ENCODE measurements around the gene ORMDL3.

DNA sequence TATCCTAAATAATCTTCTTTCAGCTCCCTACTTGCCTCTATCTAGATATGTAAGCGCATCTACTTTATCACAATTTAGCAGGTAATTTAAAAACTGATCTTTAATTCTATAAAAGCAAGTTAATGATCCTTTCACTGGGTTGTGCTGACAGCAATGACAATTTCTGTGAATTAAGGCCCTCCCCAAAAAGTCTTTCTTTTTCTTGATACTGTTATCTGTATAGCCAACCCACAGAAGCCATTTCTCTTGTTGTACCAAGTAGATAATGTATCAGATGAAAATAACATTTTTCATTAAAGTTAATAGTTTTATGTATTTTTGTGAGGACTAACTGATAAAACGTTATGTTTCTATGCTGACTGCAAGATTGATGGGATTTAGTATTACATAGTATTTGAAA lies 55.6 kb downstream of the ORMDL3 start:
- TF ChIP-seq ISL1 (CRISPR knock-in tag; IDR thresholded peaks at IDR 0.05) (no peak), SNAI2 (CRISPR knock-in tag; IDR thresholded peaks at IDR 0.05) (no peak), ZFP30 (CRISPR knock-in tag; IDR thresholded peaks at IDR 0.05) (no peak), ZFP3 (CRISPR knock-in tag; IDR thresholded peaks at IDR 0.05) (no peak), RARB (CRISPR knock-in tag; IDR thresholded peaks at IDR 0.05) (no peak)
- TF ChIP-seq, protein P1, sequence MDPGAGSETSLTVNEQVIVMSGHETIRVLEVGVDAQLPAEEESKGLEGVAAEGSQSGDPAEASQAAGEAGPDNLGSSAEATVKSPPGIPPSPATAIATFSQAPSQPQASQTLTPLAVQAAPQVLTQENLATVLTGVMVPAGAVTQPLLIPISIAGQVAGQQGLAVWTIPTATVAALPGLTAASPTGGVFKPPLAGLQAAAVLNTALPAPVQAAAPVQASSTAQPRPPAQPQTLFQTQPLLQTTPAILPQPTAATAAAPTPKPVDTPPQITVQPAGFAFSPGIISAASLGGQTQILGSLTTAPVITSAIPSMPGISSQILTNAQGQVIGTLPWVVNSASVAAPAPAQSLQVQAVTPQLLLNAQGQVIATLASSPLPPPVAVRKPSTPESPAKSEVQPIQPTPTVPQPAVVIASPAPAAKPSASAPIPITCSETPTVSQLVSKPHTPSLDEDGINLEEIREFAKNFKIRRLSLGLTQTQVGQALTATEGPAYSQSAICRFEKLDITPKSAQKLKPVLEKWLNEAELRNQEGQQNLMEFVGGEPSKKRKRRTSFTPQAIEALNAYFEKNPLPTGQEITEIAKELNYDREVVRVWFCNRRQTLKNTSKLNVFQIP (CRISPR knock-in tag; IDR thresholded peaks at IDR 0.05; ENCODE audit: borderline replicate concordance, low read depth): no peak
- TF ChIP-seq, protein P2, sequence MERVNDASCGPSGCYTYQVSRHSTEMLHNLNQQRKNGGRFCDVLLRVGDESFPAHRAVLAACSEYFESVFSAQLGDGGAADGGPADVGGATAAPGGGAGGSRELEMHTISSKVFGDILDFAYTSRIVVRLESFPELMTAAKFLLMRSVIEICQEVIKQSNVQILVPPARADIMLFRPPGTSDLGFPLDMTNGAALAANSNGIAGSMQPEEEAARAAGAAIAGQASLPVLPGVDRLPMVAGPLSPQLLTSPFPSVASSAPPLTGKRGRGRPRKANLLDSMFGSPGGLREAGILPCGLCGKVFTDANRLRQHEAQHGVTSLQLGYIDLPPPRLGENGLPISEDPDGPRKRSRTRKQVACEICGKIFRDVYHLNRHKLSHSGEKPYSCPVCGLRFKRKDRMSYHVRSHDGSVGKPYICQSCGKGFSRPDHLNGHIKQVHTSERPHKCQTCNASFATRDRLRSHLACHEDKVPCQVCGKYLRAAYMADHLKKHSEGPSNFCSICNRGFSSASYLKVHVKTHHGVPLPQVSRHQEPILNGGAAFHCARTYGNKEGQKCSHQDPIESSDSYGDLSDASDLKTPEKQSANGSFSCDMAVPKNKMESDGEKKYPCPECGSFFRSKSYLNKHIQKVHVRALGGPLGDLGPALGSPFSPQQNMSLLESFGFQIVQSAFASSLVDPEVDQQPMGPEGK (CRISPR knock-in tag; IDR thresholded peaks at IDR 0.05; ENCODE audit: borderline replicate concordance): no peak

Data from SK-N-SH treated with all-trans-retinoic acid at 6 μM for 48 hours (cell line).